Urothelium cell line (cell line): Measurements from ENCODE around the gene TMEM167A.

Source experiments
- DNase-seq: peaks from one replicate; pipeline ENCODE4 v3.0.0; 2011; ENCODE audit warnings: low spot score, mixed read lengths
- FAIRE-seq: peaks from 2 replicates; lab custom pipeline; 2011; peaks lifted over from hg19 to GRCh38; lab: Jason Lieb, UNC

Gene TMEM167A

GRCh38 chr5:83076742-83077661, at the start of gene TMEM167A, which contains the start of gene XRCC4:
Gene TMEM167A, minus strand, starts transcription at chr5:83077394. Its CDS starts 71 bp downstream, at chr5:83077323.
Gene XRCC4, plus strand, starts transcription at chr5:83077547. Its CDS starts 27,373 bp downstream, at chr5:83104920.
- FAIRE-seq (peak; percentile 56), DNase-seq (peak; percentile 97)

- DNase-seq (no peak), FAIRE-seq (no peak)
Observed at GRCh38 chr5:83126501-83126900, 49.3 kb upstream of the TMEM167A start.

- DNase-seq (no peak), FAIRE-seq (no peak)
Observed at GRCh38 chr5:83125560-83125959, 48.4 kb upstream of the TMEM167A start.

GRCh38 chr5:83124593-83124992, 47.4 kb upstream of the TMEM167A start:
- no peak for FAIRE-seq
- no peak for DNase-seq

GRCh38 chr5:83118976-83119375, 41.8 kb upstream of the TMEM167A start:
- DNase-seq, result no peak
- no peak for FAIRE-seq

- no peak for DNase-seq
- FAIRE-seq, result no peak
Observed at GRCh38 chr5:83118471-83118870, 41.3 kb upstream of the TMEM167A start.

GRCh38 chr5:83115816-83116215, 38.6 kb upstream of the TMEM167A start:
- FAIRE-seq (no peak), DNase-seq (no peak)

- DNase-seq, result no peak
- no peak for FAIRE-seq
Observed at GRCh38 chr5:83109380-83109779, 32.2 kb upstream of the TMEM167A start.

- no peak for FAIRE-seq
- DNase-seq, result no peak
Observed at GRCh38 chr5:83107692-83108420, 30.7 kb upstream of the TMEM167A start.

- no peak for FAIRE-seq
- no peak for DNase-seq
Observed at GRCh38 chr5:83104021-83104420, 26.8 kb upstream of the TMEM167A start.

- FAIRE-seq, result no peak
Observed at GRCh38 chr5:83102364-83102980, 25.3 kb upstream of the TMEM167A start.

GRCh38 chr5:83101514-83101913, 24.3 kb upstream of the TMEM167A start:
- FAIRE-seq (no peak), DNase-seq (no peak)

More at GRCh38 chr5:83102364-83102980, 25.3 kb upstream of the TMEM167A start:
- DNase-seq, result no peak

GRCh38 chr5:83099445-83099844, 22.3 kb upstream of the TMEM167A start:
- FAIRE-seq (no peak), DNase-seq (no peak)

- FAIRE-seq, result no peak
Observed at GRCh38 chr5:83099001-83099400, 21.8 kb upstream of the TMEM167A start.

GRCh38 chr5:83097689-83098231, 20.6 kb upstream of the TMEM167A start:
- no peak for DNase-seq
- no peak for FAIRE-seq

More at GRCh38 chr5:83099001-83099400, 21.8 kb upstream of the TMEM167A start:
- no peak for DNase-seq

- FAIRE-seq (no peak), DNase-seq (no peak)
Observed at GRCh38 chr5:83096660-83097339, 19.6 kb upstream of the TMEM167A start.

- peak; percentile 85 for DNase-seq
- FAIRE-seq, result peak; percentile 65
Observed at GRCh38 chr5:83095957-83096539, 18.9 kb upstream of the TMEM167A start.

GRCh38 chr5:83095163-83095956, 18.2 kb upstream of the TMEM167A start:
- no peak for FAIRE-seq
- peak; percentile 6 for DNase-seq

GRCh38 chr5:83093692-83094091, 16.5 kb upstream of the TMEM167A start:
- no peak for FAIRE-seq

More at GRCh38 chr5:83093692-83094091, 16.5 kb upstream of the TMEM167A start:
- no peak for DNase-seq
